GM12878 (cell line): ENCODE measurements around the gene ZDHHC22. TPM values are rescaled to one million over a fixed set of nuclear protein-coding genes. Genes with fewer than 3 reads are reported as not detected.

Experiments used
- ATAC-seq: fragments of 200-7000 bp; cut with Tn5 transposase; 3 replicates; pipeline ENCODE4 v1.9.1; 2020; ENCODE audit warnings: mild to moderate bottlenecking, moderate library complexity
- BruUV-seq: library from RNA; stranded (reverse); fragments of 400-500 nt; replicated peaks from 2 replicates; lab custom pipeline; 2021; lab: Mats Ljungman, UMichigan
- CTCF ChIA-PET: fragments of 300-600 bp; sonication (Branson Sonifier 250); formaldehyde crosslinking; extraction: SDS; loops from one replicate; lab custom pipeline; 2021; ENCODE audit warnings: inconsistent platforms; lab: Yijun Ruan, JAX
- POLR2A ChIA-PET: fragments of 350-600 bp; formaldehyde crosslinking; extraction: SDS; loops from one replicate; lab custom pipeline; 2021; ENCODE audit warnings: inconsistent platforms; lab: Charles Lee
- RAD21 ChIA-PET: fragments of 300-600 bp; sonication (Branson Sonifier 250); formaldehyde crosslinking; loops from one replicate; lab custom pipeline; 2023; ENCODE audit warnings: antibody characterized with exemption; ENCODE audit not compliant: unreplicated experiment; lab: Charles Lee
- SMC1A ChIA-PET: fragments of 300-600 bp; sonication (Branson Sonifier 250); formaldehyde crosslinking; loops from one replicate; lab custom pipeline; 2023; ENCODE audit not compliant: unreplicated experiment, uncharacterized antibody; lab: Charles Lee
- DNase-seq: peaks from one replicate; pipeline ENCODE4 v3.0.0-alpha.2; 2011; ENCODE audit warnings: low read depth, low spot score
- FAIRE-seq: peaks from 3 replicates; lab custom pipeline; 2011; peaks lifted over from hg19 to GRCh38; lab: Jason Lieb, UNC
- H2AFZ ChIP-seq: 2 replicates; pipeline ENCODE4 v1.6.0; 2011; ENCODE audit warnings: low read depth, low read length, control low read depth; ENCODE audit not compliant: control insufficient read depth
- H3K27ac ChIP-seq: 2 replicates; pipeline ENCODE4 v1.5.1; 2011; ENCODE audit warnings: control low read depth; ENCODE audit not compliant: control insufficient read depth, insufficient read depth
- H3K27me3 ChIP-seq, 2 experiments: replicated peaks in 1 of 2; 2 replicates each; pipeline versions ENCODE4 v1.6.0 to v1.6.1; 2011; ENCODE audit warnings: low read length in 1 of 2; ENCODE audit not compliant: control insufficient read depth in 2 of 2, insufficient read depth in 2 of 2
- H3K36me3 ChIP-seq, 2 experiments: 2 replicates each; pipeline ENCODE4 v1.5.1; 2011; ENCODE audit warnings: low read length in 1 of 2; ENCODE audit not compliant: control insufficient read depth in 2 of 2, insufficient read depth in 2 of 2
- H3K4me1 ChIP-seq: 2 replicates; pipeline ENCODE4 v1.6.1; 2011; ENCODE audit warnings: mild to moderate bottlenecking, low read length, moderate library complexity, mixed read lengths; ENCODE audit not compliant: control insufficient read depth, insufficient read depth
- H3K4me2 ChIP-seq: 2 replicates; pipeline ENCODE4 v1.6.0; 2011; ENCODE audit warnings: control low read depth; ENCODE audit not compliant: control insufficient read depth, insufficient read depth
- H3K4me3 ChIP-seq: fragments of 200-600 bp; sonication (generic); 2 replicates; pipeline ENCODE4 v1.5.1; 2016
- H3K79me2 ChIP-seq: 2 replicates; pipeline ENCODE4 v1.6.0; 2011; ENCODE audit warnings: low read length; ENCODE audit not compliant: control insufficient read depth, insufficient read depth
- H3K9ac ChIP-seq: 2 replicates; pipeline ENCODE4 v1.8.0; 2011; ENCODE audit warnings: low read length, control low read depth, mixed read lengths; ENCODE audit not compliant: control insufficient read depth, insufficient read depth
- H3K9me3 ChIP-seq: replicated peaks from 3 replicates; pipeline ENCODE4 v1.5.1; 2011; ENCODE audit warnings: mild to moderate bottlenecking, low read length; ENCODE audit not compliant: control insufficient read depth, insufficient read depth
- H4K20me1 ChIP-seq: 2 replicates; pipeline ENCODE4 v1.6.0; 2011; ENCODE audit not compliant: control insufficient read depth, insufficient read depth
- ASH2L ChIP-seq: fragments of 300-600, 200-600 bp; sonication (generic); IDR thresholded peaks from 2 replicates; pipeline ENCODE4 v1.6.1; 2017; ENCODE audit warnings: low read depth, mild to moderate bottlenecking, borderline replicate concordance
- ATF7 ChIP-seq: fragments of 450-650 bp; IDR thresholded peaks from 2 replicates; pipeline ENCODE4 v1.6.1; 2016; ENCODE audit warnings: low read depth, mild to moderate bottlenecking
- CHD2 ChIP-seq: IDR thresholded peaks from 2 replicates; pipeline ENCODE4 v1.6.1; 2011; ENCODE audit warnings: low read depth, low read length, improper control_type of control experiment, borderline replicate concordance
- CREB1 ChIP-seq: IDR thresholded peaks from 2 replicates; pipeline ENCODE4 v1.6.1; 2012; ENCODE audit warnings: low read depth, mild to moderate bottlenecking, inconsistent platforms
- HSF1 ChIP-seq: fragments of 150-350 bp; IDR thresholded peaks from 2 replicates; pipeline ENCODE4 v1.6.1; 2014; ENCODE audit warnings: mild to moderate bottlenecking, low read depth, low read length
- JUNB ChIP-seq: IDR thresholded peaks from 2 replicates; pipeline ENCODE4 v1.6.1; 2016; ENCODE audit warnings: antibody characterized with exemption, mild to moderate bottlenecking
- MEF2B ChIP-seq: fragments of 450-650 bp; IDR thresholded peaks from 2 replicates; pipeline ENCODE4 v1.6.1; 2018; ENCODE audit warnings: mild to moderate bottlenecking, moderate library complexity; ENCODE audit not compliant: partially characterized antibody, poor library complexity, severe bottlenecking
- MLLT1 ChIP-seq: fragments of 450-650 bp; IDR thresholded peaks from 2 replicates; pipeline ENCODE4 v1.6.1; 2016; ENCODE audit warnings: mild to moderate bottlenecking
- NFYA ChIP-seq: IDR thresholded peaks from 2 replicates; pipeline ENCODE4 v1.6.1; 2011; ENCODE audit warnings: low read depth, mild to moderate bottlenecking, low read length, improper control_type of control experiment, borderline replicate concordance
- NR2F1 ChIP-seq: fragments of 450-650 bp; conservative IDR thresholded peaks from 2 replicates; pipeline ENCODE4 v1.6.1; 2017; ENCODE audit warnings: mild to moderate bottlenecking
- PAX8 ChIP-seq: fragments of 450-650 bp; IDR thresholded peaks from 2 replicates; pipeline ENCODE4 v1.6.1; 2017; ENCODE audit warnings: mild to moderate bottlenecking, moderate library complexity
- PBX3 ChIP-seq: IDR thresholded peaks from 2 replicates; pipeline ENCODE4 v1.6.1; 2011; ENCODE audit warnings: mild to moderate bottlenecking, low read depth, low read length, moderate library complexity; ENCODE audit not compliant: insufficient replicate concordance
- PKNOX1 ChIP-seq: fragments of 450-650 bp; IDR thresholded peaks from 2 replicates; pipeline ENCODE4 v1.6.1; 2016; ENCODE audit warnings: mild to moderate bottlenecking
- RFX5 ChIP-seq: IDR thresholded peaks from 2 replicates; pipeline ENCODE4 v1.6.1; 2011; ENCODE audit warnings: low read depth, low read length, improper control_type of control experiment
- SUZ12 ChIP-seq: fragments of 200-600 bp; sonication (generic); IDR thresholded peaks from one replicate; pipeline ENCODE4 v1.6.1; 2018; ENCODE audit warnings: antibody characterized with exemption, mild to moderate bottlenecking; ENCODE audit not compliant: unreplicated experiment
- USF1 ChIP-seq: IDR thresholded peaks from 2 replicates; pipeline ENCODE4 v1.6.1; 2011; ENCODE audit warnings: borderline replicate concordance, low read depth, mild to moderate bottlenecking, moderate library complexity, mixed read lengths, low read length; ENCODE audit not compliant: insufficient read depth; ENCODE audit errors: extremely low read length
- ZNF274 ChIP-seq: IDR thresholded peaks from one replicate; pipeline ENCODE4 v1.8.0; 2011; ENCODE audit not compliant: insufficient read length, insufficient read depth
- WGBS: methylation state at CpG from one replicate; pipeline ENCODE4 v1.1.6; 2016; ENCODE audit warnings: low lambda C conversion rate; ENCODE audit not compliant: insufficient replicate concordance, insufficient coverage; ENCODE audit errors: missing lambda C conversion rate; 5-methylcytosine and 5-hydroxymethylcytosine counted together
- in situ Hi-C: fragments of 300-500 bp; cut with MboI; formaldehyde crosslinking; loops from 9 replicates; pipeline ENCODE4 v1.14.3; 2018; ENCODE audit warnings: mixed read lengths
- intact Hi-C: fragments of 100-400 bp; cut with micrococcal nuclease; formaldehyde crosslinking; loops from one replicate; pipeline ENCODE4 v1.14.2; 2022; ENCODE audit not compliant: unreplicated experiment
- polyA plus RNA-seq, 11 experiments: library from polyadenylated mRNA; depleted of rRNA in 4 of 11; unstranded in 6 of 11; stranded (reverse) in 5 of 11; fragments of >200 nt; fragmentation: Nextera tagmentation in 4 of 11; fragmentation: Illumina TruSeq in 1 of 11; extraction: Ambion mirVana in 4 of 11; extraction: Trizol in 1 of 11; gene quantifications; 1 replicate in 1 of 11; 2 replicates in 10 of 11; pipeline versions ENCODE4 v1.2.1 to v1.2.3, GENCODE V29; 2011 to 2016; ENCODE audit warnings: inconsistent platforms in 2 of 11, missing spikeins in 2 of 11, low read depth in 1 of 11
- total RNA-seq, 4 experiments: library from RNA; depleted of rRNA in 3 of 4; stranded (reverse); fragments of >200 nt in 3 of 4; fragmentation: Illumina TruSeq in 1 of 4; extraction: Trizol in 1 of 4; gene quantifications; 2 replicates each; pipeline versions ENCODE4 v1.2.1 to v1.2.3, GENCODE V29; 2013 to 2021

The ZDHHC22 gene
- total and polyA plus RNA-seq, 10 of the 15 experiments (the other 5 are each of a cell fraction or from before 2014, with no cell fraction given), result 0.06 TPM; not detected in 9

GRCh38 chr14:77181603-77182437 is 40.2 kb upstream of the ZDHHC22 start, which contains the start of gene TMEM63C:
TMEM63C (plus strand) TSS chr14:77181798; CDS start chr14:77218814, 37,016 bp downstream.
- CTCF ChIA-PET, result interaction anchor here (0.7 to 1.0 kb wide), 3 partner anchors 15 to 79 kb away, joined by 3 to 4 read pairs (median 3); partner anchors contain the start of gene ZDHHC22
- POLR2A ChIA-PET, result interaction anchor here (0.6 kb wide), 1 partner anchor 37 kb away, joined by 4 read pairs; no protein-coding TSS in a partner anchor
- TF ChIP-seq RFX5, result no peak
- no peak for TF ChIP-seq MEF2B
- TF ChIP-seq PBX3, result no peak
- TF ChIP-seq CREB1, result 0 out of 2 replicates have a peak, but pooled peaks have one; percentile 15
- no peak for TF ChIP-seq NR2F1
- no peak for TF ChIP-seq PAX8
- TF ChIP-seq JUNB, result peak; percentile 96
- no peak for TF ChIP-seq NFYA
- TF ChIP-seq MLLT1, result no peak
- TF ChIP-seq ATF7, result no peak
- TF ChIP-seq ASH2L, result no peak
- TF ChIP-seq HSF1, result no peak
- no peak for TF ChIP-seq PKNOX1
- TF ChIP-seq ZNF274, result no peak
- no peak for TF ChIP-seq SUZ12
- no peak for TF ChIP-seq USF1
- no peak for TF ChIP-seq CHD2

More at GRCh38 chr14:77181603-77182437, 40.2 kb upstream of the ZDHHC22 start, which contains the start of gene TMEM63C:
- H3K79me2 ChIP-seq, result no peaks in the 10 kb centered on the region
- no peak within 1 kb of the TSS for H3K9ac ChIP-seq
- peaks cover 4% of the 10 kb centered on the region for H3K4me1 ChIP-seq
- no TSS peak for BruUV-seq
- RAD21 ChIA-PET, result interaction anchor here (0.8 kb wide), 1 partner anchor 32 kb away, joined by 3 read pairs; no protein-coding TSS in a partner anchor
- no peaks in the 10 kb centered on the region for H3K9me3 ChIP-seq
- no peak for FAIRE-seq
- peak; percentile 21 for DNase-seq
- no peaks in the 10 kb centered on the region for H4K20me1 ChIP-seq
- no peak within 1 kb of the TSS for H3K27ac ChIP-seq
- H3K4me3 ChIP-seq, result peak within 1 kb of the TSS; percentile 53; the same call in 1 of the 2 replicates
- peak within 1 kb of the TSS; percentile 65 for H2AFZ ChIP-seq
- WGBS, result 3% methylated on average over 38 of the region's 46 CpGs
- peak within 1 kb of the TSS; percentile 98 for H3K4me2 ChIP-seq
- SMC1A ChIA-PET, result no interaction called here
- peaks cover 0 to 3% of the 10 kb centered on the region in 2 experiments; a peak in 1 of 4 replicates for H3K27me3 ChIP-seq
- no peaks in the 10 kb centered on the region for H3K36me3 ChIP-seq
- in situ Hi-C loops (no loop called here), intact Hi-C loops (no loop called here)
- peak; percentile 94 for ATAC-seq
